Testis (tissue), 2 donors: ENCODE measurements around the gene CA10.

ENCODE experiments used
- POLR2A ChIP-seq: fragments of 450-650 bp; IDR thresholded peaks from one replicate; pipeline ENCODE4 v1.6.1; 2017; ENCODE audit warnings: antibody characterized with exemption, mild to moderate bottlenecking, moderate library complexity
- TF ChIP-seq, protein P1 (sequence below), 3 experiments: fragments of 450-650 bp in 2 of 3; fragments of 200-600 bp in 1 of 3; sonication (generic) in 1 of 3; IDR thresholded peaks; one replicate each; pipeline ENCODE4 v1.5.1; 2016 to 2019; ENCODE audit warnings: antibody characterized with exemption in 3 of 3, mild to moderate bottlenecking in 2 of 3, moderate library complexity in 1 of 3

DNA sequence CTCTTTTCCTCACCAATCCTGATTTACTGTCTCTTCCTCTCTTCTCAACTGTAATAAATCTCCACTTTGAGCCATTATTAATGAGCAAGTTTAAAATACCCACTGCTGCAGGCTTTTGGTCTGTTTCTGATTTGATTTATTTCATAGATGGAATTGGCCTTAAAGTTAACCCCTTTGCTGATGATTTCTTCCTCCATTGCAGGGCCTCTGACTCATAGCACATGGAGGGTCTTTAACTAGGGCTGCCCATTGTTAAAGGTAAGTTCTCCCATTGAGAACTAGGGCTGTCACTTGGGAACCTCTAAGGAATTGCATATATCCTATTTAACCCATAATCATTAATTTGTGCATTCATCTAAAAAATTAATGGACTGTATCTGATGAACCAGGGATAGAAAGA lies 221.2 kb downstream of the CA10 start:
- TF ChIP-seq, protein P1, sequence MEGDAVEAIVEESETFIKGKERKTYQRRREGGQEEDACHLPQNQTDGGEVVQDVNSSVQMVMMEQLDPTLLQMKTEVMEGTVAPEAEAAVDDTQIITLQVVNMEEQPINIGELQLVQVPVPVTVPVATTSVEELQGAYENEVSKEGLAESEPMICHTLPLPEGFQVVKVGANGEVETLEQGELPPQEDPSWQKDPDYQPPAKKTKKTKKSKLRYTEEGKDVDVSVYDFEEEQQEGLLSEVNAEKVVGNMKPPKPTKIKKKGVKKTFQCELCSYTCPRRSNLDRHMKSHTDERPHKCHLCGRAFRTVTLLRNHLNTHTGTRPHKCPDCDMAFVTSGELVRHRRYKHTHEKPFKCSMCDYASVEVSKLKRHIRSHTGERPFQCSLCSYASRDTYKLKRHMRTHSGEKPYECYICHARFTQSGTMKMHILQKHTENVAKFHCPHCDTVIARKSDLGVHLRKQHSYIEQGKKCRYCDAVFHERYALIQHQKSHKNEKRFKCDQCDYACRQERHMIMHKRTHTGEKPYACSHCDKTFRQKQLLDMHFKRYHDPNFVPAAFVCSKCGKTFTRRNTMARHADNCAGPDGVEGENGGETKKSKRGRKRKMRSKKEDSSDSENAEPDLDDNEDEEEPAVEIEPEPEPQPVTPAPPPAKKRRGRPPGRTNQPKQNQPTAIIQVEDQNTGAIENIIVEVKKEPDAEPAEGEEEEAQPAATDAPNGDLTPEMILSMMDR (IDR thresholded peaks at IDR 0.05), result no peak
- no peak for TF ChIP-seq POLR2A
